ENCODE results near the gene SNRNP35.
A peak's percentile ranks its signal among the peaks of the same experiment; 100 is the strongest.
"Not testable (repeated sequence)": the region's sequence is repeated elsewhere in the genome, so short reads cannot be mapped to it uniquely, and the experiment has no call there.

Gene SNRNP35, protein sequence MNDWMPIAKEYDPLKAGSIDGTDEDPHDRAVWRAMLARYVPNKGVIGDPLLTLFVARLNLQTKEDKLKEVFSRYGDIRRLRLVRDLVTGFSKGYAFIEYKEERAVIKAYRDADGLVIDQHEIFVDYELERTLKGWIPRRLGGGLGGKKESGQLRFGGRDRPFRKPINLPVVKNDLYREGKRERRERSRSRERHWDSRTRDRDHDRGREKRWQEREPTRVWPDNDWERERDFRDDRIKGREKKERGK

DNA sequence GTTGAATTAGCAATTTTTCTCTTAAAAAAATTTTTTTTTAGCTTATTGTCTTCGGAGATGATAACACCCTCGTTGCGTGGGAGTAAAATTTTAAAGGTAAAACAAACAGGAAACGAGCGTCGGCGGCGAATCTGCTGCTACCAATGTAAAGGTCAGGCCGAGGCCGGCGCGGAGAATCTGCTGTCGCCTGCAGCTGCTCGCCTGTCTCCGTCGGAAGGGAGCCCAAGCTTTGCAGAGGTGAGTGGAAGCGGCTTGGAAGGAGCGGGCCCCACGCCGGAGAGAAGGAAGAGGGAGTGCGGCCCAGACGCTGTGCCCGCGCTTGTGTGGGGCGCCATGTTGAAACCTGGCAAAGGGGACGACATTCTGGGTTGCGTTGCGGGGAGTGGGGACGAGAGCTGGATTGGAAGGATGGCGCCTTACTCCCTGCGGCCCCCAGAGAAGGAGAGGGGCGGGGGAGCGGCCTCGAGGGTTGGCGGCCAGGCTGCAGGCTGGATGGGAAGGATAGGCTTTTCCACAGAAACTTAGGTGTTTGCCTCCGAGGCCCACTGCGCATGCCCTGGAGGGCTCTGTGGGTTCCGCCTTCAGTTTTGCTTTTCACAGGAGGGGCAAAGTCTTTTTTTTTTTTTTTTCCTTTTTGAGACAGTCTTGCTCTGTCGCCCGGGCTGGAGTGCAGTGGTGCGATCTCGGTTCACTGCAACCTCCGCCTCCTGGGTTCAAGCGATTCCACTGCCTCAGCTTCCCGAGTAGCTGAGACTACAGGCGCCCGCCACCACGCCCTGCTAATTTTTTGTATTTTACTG is at the start of gene SNRNP35:
Gene SNRNP35, plus strand, starts transcription at position 160 of the 800 bp plus-strand sequence. CDS start 7,402 bp downstream, outside the sequence.
- Mint-ChIP-seq H3K4me1 (ENCODE audit: low read depth) (peaks cover 13% of the 10 kb centered on the region), H3K4me3 (peak within 1 kb of the TSS; percentile 95), H3K36me3 (ENCODE audit: low read depth) (peaks cover 18% of the 10 kb centered on the region), H3K27ac (peak within 1 kb of the TSS; percentile 99), H3K27me3 (ENCODE audit: low read depth) (no peaks in the 10 kb centered on the region), H3K9me3 (no peaks in the 10 kb centered on the region)
- DNase-seq (ENCODE audit: low spot score) = peak; percentile 80

DNA sequence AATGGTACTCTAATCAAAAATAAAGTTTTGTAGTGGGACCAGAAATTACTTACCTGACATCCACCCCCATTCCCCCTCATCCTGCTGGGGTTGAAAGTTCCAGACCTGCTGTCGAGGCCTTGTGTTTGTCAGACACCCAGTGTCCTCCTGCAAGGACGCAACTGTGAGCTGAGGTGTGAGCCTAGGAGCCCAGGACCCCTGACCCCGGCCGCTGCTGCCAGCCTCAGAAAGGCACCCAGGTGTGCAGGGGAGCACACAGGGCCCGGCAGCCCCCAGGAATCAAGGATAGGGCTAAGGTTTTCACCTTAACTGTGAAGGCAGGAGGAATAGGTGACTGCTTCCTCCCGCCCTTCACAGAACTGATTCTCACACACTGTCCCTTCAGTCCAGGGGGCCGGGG is 49.3 kb upstream of the SNRNP35 start:
- not testable (repeated sequence) for DNase-seq (ENCODE audit: low spot score); H3K27ac Mint-ChIP-seq; H3K4me3 Mint-ChIP-seq; H3K27me3 Mint-ChIP-seq (ENCODE audit: low read depth); H3K9me3 Mint-ChIP-seq; H3K4me1 Mint-ChIP-seq (ENCODE audit: low read depth)
- H3K36me3 Mint-ChIP-seq (ENCODE audit: low read depth) = peaks cover 38% of the 10 kb centered on the region

DNA sequence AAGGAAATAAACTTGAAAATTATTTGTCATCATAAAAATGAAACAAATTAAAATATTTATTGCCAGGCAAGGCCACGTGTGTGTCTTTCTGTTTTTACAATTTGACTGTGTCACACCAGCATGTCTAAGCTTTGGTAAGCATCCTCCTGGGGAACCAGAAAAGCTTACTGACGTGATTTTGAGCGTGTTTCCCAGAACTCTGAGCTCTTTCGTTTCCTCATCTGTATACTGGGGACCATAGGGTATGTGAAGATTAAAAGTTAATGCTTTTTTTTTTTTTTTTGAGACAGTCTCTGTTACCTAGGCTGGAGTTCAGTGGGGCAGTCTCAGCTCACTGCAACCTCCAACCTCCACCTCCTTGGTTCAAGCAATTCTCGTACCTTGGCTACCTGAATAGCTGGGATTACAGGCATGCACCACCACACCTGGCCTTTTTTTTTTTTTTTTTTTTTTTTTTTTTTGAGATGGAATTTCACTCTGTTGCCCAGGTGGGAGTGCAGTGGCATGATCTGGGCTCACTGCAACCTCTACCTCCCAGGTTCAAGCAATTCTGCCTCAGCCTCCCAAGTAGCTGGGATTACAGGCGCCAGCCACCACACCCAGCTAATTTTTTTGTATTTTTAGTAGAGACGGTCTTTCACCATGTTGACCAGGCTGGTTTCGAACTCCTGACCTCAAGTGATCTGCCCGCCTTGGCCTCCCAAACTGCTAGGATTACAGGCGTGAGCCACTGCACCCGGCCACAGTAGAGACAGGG is 48.5 kb upstream of the SNRNP35 start:
- H3K36me3 Mint-ChIP-seq (ENCODE audit: low read depth) = peaks cover 32% of the 10 kb centered on the region
- H3K9me3 Mint-ChIP-seq; H3K27ac Mint-ChIP-seq; DNase-seq (ENCODE audit: low spot score); H3K4me3 Mint-ChIP-seq; H3K27me3 Mint-ChIP-seq (ENCODE audit: low read depth); H3K4me1 Mint-ChIP-seq (ENCODE audit: low read depth): not testable (repeated sequence)

DNA sequence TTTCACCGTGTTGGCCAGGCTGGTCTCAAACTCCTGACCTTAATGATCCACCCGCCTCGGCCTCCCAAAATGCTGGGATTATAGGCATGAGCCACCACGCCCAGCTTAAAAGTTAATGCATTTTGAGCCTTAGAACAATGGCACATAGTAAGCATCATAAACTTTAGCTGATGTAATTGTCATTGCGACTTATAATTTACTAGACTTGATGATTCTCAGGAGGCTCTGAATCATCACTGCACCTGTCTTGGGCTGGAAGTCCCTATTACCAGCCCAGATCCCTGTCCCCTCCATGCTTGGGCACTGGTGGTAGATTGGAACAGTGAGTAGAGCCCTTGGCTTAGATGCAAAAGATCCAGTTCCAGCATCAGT is 47.9 kb upstream of the SNRNP35 start:
- Mint-ChIP-seq H3K27me3 (ENCODE audit: low read depth) (no peaks in the 10 kb centered on the region), H3K36me3 (ENCODE audit: low read depth) (peaks cover 29% of the 10 kb centered on the region), H3K9me3 (no peaks in the 10 kb centered on the region), H3K27ac (no peak overlapping the region), H3K4me1 (ENCODE audit: low read depth) (no peaks in the 10 kb centered on the region), H3K4me3 (no peak overlapping the region)
- no peak for DNase-seq (ENCODE audit: low spot score)

DNA sequence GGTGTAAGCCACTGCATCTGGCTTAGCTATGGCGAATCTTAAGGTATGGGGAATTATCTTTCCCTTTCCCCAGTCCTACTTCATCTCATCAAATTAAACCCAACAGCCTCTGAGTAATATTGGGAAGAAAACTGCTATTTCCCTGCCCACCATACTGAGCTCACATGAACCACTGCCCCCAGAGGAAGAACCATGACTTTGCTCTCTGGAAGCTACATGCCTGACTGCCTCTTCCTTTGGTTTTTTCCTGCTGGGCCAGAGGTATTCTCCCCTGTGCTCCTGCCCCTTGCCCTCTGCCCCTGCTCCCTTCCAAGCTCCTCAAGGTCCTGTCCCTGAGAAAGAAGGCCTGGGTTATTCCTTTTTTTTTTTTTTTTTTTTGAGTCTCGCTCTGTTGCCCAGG is 36.6 kb upstream of the SNRNP35 start:
- Mint-ChIP-seq H3K4me3 (no peak overlapping the region), H3K9me3 (no peaks in the 10 kb centered on the region), H3K27ac (no peak overlapping the region), H3K4me1 (ENCODE audit: low read depth) (no peaks in the 10 kb centered on the region), H3K27me3 (ENCODE audit: low read depth) (no peaks in the 10 kb centered on the region), H3K36me3 (ENCODE audit: low read depth) (peaks cover 27% of the 10 kb centered on the region)
- no peak for DNase-seq (ENCODE audit: low spot score)

DNA sequence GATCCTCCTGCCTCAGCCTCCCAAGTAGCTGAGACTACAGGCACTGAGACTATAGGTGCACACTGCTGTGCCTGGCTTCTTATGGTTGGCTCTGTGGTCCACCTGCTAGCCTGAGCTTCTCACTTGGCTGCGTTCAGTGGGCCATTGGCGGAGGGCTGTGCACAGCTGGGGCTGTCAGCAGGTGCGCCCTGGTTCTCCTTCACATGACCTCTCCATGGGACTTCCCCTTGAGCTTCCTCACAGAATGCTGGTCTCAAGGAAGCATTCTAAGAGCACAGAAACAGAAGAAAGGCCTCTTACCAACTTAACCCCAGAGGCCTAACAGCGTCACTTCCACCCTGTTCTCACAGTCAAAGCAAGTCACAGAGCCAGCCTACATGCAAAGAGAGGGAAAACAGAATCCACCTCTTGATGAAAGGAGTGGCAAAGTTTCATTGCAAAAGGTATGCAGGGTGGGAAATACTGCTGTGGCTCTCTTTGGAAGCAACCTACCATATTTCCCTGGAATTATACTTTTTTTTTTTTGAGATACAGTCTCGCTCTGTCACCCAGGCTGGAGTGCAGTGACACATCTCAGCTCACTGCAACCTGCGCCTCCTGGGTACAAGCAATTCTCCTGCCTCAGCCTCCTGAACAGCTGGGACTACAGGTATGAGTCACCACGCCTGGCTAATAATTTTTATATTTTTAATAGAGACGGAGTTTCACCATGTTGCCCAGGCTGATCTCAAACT is 30.7 kb upstream of the SNRNP35 start:
- Mint-ChIP-seq H3K4me3 (no peak overlapping the region), H3K27me3 (ENCODE audit: low read depth) (no peaks in the 10 kb centered on the region), H3K4me1 (ENCODE audit: low read depth) (peaks cover 19% of the 10 kb centered on the region), H3K9me3 (no peaks in the 10 kb centered on the region), H3K36me3 (ENCODE audit: low read depth) (peaks cover 47% of the 10 kb centered on the region), H3K27ac (peak overlapping the region; percentile 77)
- DNase-seq (ENCODE audit: low spot score) = no peak

DNA sequence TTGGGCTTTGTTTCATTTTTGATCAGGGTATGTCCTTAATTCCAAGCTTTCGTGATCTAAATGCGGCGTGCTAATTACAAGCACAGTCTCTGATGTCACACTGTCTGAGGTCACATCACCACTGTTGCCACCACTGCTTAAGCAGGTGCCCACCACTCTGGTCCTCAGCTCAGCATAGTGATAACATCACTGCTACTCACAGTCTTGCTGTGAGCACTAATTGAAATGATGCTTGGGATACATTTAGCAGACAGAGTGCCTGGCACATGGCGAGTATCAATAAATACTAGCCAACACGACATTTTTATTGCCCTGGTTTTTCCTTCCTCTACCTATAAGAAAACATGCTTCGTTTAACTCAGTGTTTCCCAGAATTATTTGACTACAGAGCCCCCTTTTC is 29.3 kb upstream of the SNRNP35 start:
- Mint-ChIP-seq H3K27ac (peak overlapping the region; percentile 66), H3K4me3 (peak overlapping the region; percentile 40), H3K9me3 (no peaks in the 10 kb centered on the region), H3K27me3 (ENCODE audit: low read depth) (no peaks in the 10 kb centered on the region), H3K4me1 (ENCODE audit: low read depth) (peaks cover 29% of the 10 kb centered on the region), H3K36me3 (ENCODE audit: low read depth) (peaks cover 49% of the 10 kb centered on the region)
- no peak for DNase-seq (ENCODE audit: low spot score)

DNA sequence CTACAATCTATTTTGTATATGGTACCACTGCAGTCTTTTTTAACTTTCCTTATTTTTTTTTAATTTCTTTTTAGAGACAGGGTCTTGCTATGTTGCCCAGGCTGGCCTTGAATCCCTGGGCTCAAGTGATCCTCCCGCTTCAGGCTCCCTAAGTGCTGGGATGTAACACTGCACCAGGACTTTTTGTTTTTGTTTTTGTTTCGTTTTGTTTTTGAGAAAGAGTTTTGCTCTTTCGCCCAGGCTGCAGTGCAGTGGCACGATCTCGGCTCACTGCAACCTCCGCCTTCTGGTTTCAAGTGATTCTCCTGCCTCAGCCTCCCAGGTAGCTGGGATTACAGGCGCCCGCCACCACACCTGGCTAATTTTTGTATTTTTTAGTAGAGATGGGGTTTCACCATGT is 28.8 kb upstream of the SNRNP35 start:
- H3K9me3 Mint-ChIP-seq; H3K27me3 Mint-ChIP-seq (ENCODE audit: low read depth); DNase-seq (ENCODE audit: low spot score); H3K4me3 Mint-ChIP-seq: not testable (repeated sequence)
- peaks cover 46% of the 10 kb centered on the region for H3K36me3 Mint-ChIP-seq (ENCODE audit: low read depth)
- H3K27ac Mint-ChIP-seq = peak overlapping the region; percentile 66
- peaks cover 32% of the 10 kb centered on the region for H3K4me1 Mint-ChIP-seq (ENCODE audit: low read depth)

DNA sequence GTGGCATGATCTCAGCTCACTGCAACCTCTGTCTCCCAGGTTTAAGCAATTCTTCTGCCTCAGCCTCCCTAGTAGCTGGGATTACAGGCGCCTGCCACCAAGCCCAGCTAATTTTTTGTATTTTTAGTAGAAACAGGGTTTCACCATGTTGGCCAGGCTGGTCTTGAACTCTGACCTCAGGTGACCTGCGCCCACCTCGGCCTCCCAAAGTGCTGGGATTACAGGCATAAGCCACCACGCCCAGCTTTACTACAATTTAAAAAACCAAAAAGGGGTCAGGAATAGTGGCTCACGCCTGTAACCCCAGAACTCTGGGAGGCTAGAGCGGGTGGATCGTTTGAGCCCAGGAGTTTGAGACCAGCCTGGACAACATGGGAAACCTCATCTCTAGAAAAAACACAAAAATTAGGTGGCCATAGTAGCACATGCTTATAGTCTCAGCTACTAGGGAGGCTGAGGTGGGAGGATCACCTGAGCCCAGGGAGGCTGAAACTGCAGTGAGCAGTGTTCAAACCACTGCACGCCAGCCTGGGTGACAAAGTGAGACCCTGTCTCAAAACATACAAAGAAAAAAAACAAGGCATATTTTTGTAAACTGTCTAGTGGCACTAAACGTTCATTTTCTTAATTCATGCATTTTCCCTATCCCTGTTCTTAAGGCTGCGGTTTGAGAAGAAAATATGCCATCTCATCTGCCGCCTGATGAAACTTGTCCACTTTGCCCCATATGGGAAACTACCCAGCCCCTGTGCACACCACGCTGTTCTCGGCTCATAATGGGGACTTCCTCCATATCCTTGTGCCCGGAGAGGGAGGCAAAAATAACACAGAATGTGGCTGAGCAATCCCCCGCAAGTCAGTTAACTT is 25.8 kb upstream of the SNRNP35 start:
- Mint-ChIP-seq H3K36me3 (ENCODE audit: low read depth) (peaks cover 42% of the 10 kb centered on the region), H3K4me3 (peak overlapping the region; percentile 79), H3K4me1 (ENCODE audit: low read depth) (peaks cover 40% of the 10 kb centered on the region), H3K27ac (peak overlapping the region; percentile 72)
- H3K9me3 Mint-ChIP-seq; H3K27me3 Mint-ChIP-seq (ENCODE audit: low read depth): not testable (repeated sequence)
- DNase-seq (ENCODE audit: low spot score) = peak; percentile 31

DNA sequence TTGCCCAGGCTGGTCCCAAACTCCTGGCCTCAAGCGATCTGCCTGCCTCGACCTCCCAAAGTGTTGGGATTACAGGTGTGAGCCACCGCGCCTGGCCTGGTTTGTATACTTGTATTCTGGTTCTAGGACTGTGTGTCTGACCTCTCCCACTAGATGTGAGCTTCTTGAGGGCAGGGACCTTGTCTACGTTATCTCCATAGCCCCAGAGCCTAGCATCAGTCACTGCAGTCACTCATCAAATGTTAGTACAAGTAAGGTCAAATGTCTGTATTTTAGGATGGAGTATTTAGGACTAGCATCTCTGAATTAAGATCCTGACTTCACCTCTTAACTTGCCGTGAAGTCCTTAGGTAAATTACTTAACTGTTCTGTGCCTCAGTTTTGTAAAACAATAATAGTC is 24.3 kb upstream of the SNRNP35 start:
- Mint-ChIP-seq H3K36me3 (ENCODE audit: low read depth) (peaks cover 35% of the 10 kb centered on the region), H3K4me1 (ENCODE audit: low read depth) (peaks cover 33% of the 10 kb centered on the region), H3K9me3 (no peaks in the 10 kb centered on the region), H3K4me3 (peak overlapping the region; percentile 79), H3K27me3 (ENCODE audit: low read depth) (no peaks in the 10 kb centered on the region), H3K27ac (peak overlapping the region; percentile 44)
- no peak for DNase-seq (ENCODE audit: low spot score)

DNA sequence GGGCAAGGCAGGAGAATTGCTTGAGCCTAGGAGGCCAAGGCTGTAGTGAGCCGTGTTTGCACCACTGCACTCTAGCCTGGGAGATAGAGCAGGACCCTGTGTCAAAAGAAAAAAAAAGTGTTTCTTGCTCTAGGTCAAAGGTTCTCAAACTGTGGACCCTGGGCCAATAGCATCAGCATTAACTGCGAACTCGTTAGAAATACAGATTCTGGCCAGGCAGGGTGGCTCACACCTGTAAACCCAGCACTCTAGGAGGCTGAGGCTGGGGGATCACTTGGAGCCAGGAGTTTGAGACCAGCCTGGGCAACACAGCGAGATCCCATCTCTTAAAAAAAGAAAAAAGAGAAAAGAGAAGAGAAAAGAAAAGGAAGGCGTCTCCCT is 22.3 kb upstream of the SNRNP35 start:
- peaks cover 30% of the 10 kb centered on the region for H3K4me1 Mint-ChIP-seq (ENCODE audit: low read depth)

DNA sequence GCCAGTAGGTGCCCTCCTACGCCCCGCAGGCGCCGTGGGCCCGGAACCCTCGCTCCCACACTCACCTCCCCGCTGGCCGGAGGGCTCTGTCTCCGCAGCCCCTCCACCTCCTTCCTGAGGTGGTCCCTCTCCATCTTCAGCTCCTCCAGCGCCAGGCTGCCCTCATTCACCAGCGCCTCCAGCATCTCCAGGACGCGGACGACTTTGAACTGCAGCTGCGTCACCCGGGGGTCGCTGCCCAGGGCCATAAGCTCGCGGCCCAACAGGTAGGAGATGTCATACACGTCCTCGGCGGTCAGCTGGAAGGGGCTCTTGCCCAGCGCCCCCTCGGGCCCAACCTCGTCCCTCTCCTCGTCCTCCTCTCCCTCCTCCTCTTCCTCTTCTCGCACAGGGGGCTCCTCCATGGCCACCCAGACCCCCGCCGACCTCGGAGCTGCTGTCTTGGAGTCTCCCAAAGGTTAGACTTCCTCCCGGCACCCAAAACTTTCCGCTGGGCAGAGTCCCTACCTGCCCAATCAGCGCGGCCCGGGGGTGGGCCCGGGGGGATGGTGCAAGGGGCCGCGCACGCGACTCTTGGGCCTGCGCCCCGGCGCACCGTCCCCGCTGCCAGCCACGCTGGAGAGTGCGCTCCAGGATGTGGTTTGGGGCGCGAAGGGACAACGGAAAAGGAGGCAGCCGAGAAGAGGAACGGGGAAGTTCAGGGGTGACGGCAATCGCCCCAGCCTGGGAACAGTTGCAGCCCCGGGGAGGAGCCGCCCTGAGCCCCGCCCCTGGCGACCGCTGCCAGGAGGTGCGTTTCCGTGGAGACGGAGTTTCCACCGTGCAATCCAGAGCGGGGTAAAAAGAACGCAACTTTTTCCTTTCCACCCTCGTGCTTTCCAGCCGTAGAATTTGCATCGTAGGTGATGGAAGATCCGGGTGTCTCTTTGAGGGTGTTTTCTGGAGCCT is 21.6 kb upstream of the SNRNP35 start, which contains the start of gene RILPL2:
Gene RILPL2, minus strand, starts transcription at position 668 of the 948 bp plus-strand sequence. Its CDS starts 264 bp downstream, at position 404.
- Mint-ChIP-seq H3K27me3 (ENCODE audit: low read depth) (no peaks in the 10 kb centered on the region), H3K4me1 (ENCODE audit: low read depth) (peaks cover 26% of the 10 kb centered on the region), H3K9me3 (no peaks in the 10 kb centered on the region), H3K36me3 (ENCODE audit: low read depth) (peaks cover 16% of the 10 kb centered on the region), H3K4me3 (peak within 1 kb of the TSS; percentile 96), H3K27ac (peak within 1 kb of the TSS; percentile 95)
- peak; percentile 95 for DNase-seq (ENCODE audit: low spot score)

More for the DNA sequence above, 22.3 kb upstream of the SNRNP35 start:
- Mint-ChIP-seq H3K27me3 (ENCODE audit: low read depth) (no peaks in the 10 kb centered on the region), H3K4me3 (peak overlapping the region; percentile 96), H3K27ac (peak overlapping the region; percentile 95), H3K36me3 (ENCODE audit: low read depth) (peaks cover 22% of the 10 kb centered on the region), H3K9me3 (no peaks in the 10 kb centered on the region)
- DNase-seq (ENCODE audit: low spot score) = no peak
